Stimulated activated CD8-positive, alpha-beta memory T cell treated with anti-CD3 and anti-CD28 coated beads, Interleukin-7, amount 100 ng/mL, for 48 hours (primary cell): Measurements from ENCODE around the gene C1orf159.
"Not testable (repeated sequence)": the region's sequence is repeated elsewhere in the genome, so short reads cannot be mapped to it uniquely, and the experiment has no call there.

ENCODE experiments used
- DNase-seq, 2 donors: peaks; one replicate each; pipeline ENCODE4 v3.0.0-alpha.2; 2020; ENCODE audit warnings: low read depth in 1 of 2; ENCODE audit errors: extremely low read depth in 1 of 2

The C1orf159 gene

GRCh38 chr1:1083416-1084371 lies 32.2 kb downstream of the C1orf159 start:
- no peak for DNase-seq

GRCh38 chr1:1082776-1083415 lies 33.0 kb downstream of the C1orf159 start:
- DNase-seq = no peak

- no peak for DNase-seq
Observed at GRCh38 chr1:1082239-1082775, 33.6 kb downstream of the C1orf159 start.

- DNase-seq = no peak
Observed at GRCh38 chr1:1081311-1082238, 34.3 kb downstream of the C1orf159 start.

- no peak for DNase-seq
Observed at GRCh38 chr1:1080951-1081310, 35.0 kb downstream of the C1orf159 start.

- DNase-seq = no peak
Observed at GRCh38 chr1:1080122-1080757, 35.6 kb downstream of the C1orf159 start.

- DNase-seq = no peak
Observed at GRCh38 chr1:1079408-1080121, 36.3 kb downstream of the C1orf159 start.

- DNase-seq = not testable (repeated sequence)
Observed at GRCh38 chr1:1077396-1077795, 38.5 kb downstream of the C1orf159 start.

- no peak for DNase-seq
Observed at GRCh38 chr1:1075148-1075935, 40.5 kb downstream of the C1orf159 start.

GRCh38 chr1:1074631-1075147 lies 41.2 kb downstream of the C1orf159 start:
- no peak for DNase-seq

GRCh38 chr1:1073743-1074587 lies 41.9 kb downstream of the C1orf159 start, which contains the start of gene RNF223:
Gene RNF223, minus strand, starts transcription at chr1:1074306. Its CDS starts 1,740 bp downstream, at chr1:1072566.
- DNase-seq = no peak

GRCh38 chr1:1072849-1073742 lies 42.8 kb downstream of the C1orf159 start:
- no peak for DNase-seq

GRCh38 chr1:1072299-1072848 lies 43.5 kb downstream of the C1orf159 start:
- DNase-seq = no peak

- DNase-seq = no peak
Observed at GRCh38 chr1:1071486-1072298, 44.2 kb downstream of the C1orf159 start.
